Endothelial cell of umbilical vein (primary cell): Measurements from ENCODE around the gene OSER1. TPM values are rescaled to one million over a fixed set of nuclear protein-coding genes. Genes with fewer than 3 reads are reported as not detected.

Source experiments
- BruUV-seq: library from RNA; stranded (reverse); fragments of 400-500 nt; replicated peaks from 2 replicates; lab custom pipeline; 2021; lab: Mats Ljungman, UMichigan
- CTCF ChIA-PET: fragments of 300-600, 350-600 bp; sonication (Branson Sonifier 250); formaldehyde crosslinking; loops from one replicate; lab custom pipeline; 2021; ENCODE audit warnings: antibody characterized with exemption, inconsistent platforms; lab: Charles Lee
- POLR2A ChIA-PET: fragments of 300-600, 350-600 bp; sonication (Branson Sonifier 250); formaldehyde crosslinking; loops from one replicate; lab custom pipeline; 2021; ENCODE audit warnings: antibody characterized with exemption, inconsistent platforms; lab: Charles Lee
- DNase-seq: peaks from one replicate; pipeline ENCODE4 v3.0.0-alpha.2; 2011; ENCODE audit warnings: low read depth, low spot score
- FAIRE-seq: peaks from 2 replicates; lab custom pipeline; 2011; peaks lifted over from hg19 to GRCh38; lab: Jason Lieb, UNC
- H2AFZ ChIP-seq: 2 replicates; pipeline ENCODE4 v1.6.0; 2012; ENCODE audit warnings: low read depth, low read length, control low read depth, inconsistent platforms
- H3K27ac ChIP-seq: 2 replicates; pipeline ENCODE4 v1.5.1; 2011; ENCODE audit warnings: low read depth, mild to moderate bottlenecking, control low read depth, low read length, moderate library complexity; ENCODE audit not compliant: insufficient read depth
- H3K27me3 ChIP-seq, 2 experiments: 2 replicates each; pipeline versions ENCODE4 v1.6.0 to v1.6.1; 2011; ENCODE audit warnings: low read length in 2 of 2, mixed read lengths in 1 of 2; ENCODE audit not compliant: control insufficient read depth in 2 of 2, insufficient read depth in 2 of 2
- H3K36me3 ChIP-seq, 2 experiments: 2 replicates in 1 of 2; 3 replicates in 1 of 2; pipeline ENCODE4 v1.5.1; 2011; ENCODE audit warnings: low read length in 2 of 2, mild to moderate bottlenecking in 1 of 2, moderate library complexity in 1 of 2; ENCODE audit not compliant: control insufficient read depth in 2 of 2, insufficient read depth in 2 of 2; ENCODE audit errors: extremely low read depth in 1 of 2
- H3K4me1 ChIP-seq: 3 replicates; pipeline ENCODE4 v1.5.1; 2011; ENCODE audit warnings: mild to moderate bottlenecking, low read length; ENCODE audit not compliant: control insufficient read depth, insufficient read depth; ENCODE audit errors: extremely low read depth
- H3K4me2 ChIP-seq: 2 replicates; pipeline ENCODE4 v1.6.1; 2011; ENCODE audit warnings: low read length, control low read depth, mixed read lengths; ENCODE audit not compliant: insufficient read depth
- H3K4me3 ChIP-seq, 3 experiments: fragments of 200-600 bp in 1 of 3; sonication (generic), shearing (Covaris generic) in 1 of 3; replicated peaks in 1 of 3; 2 replicates each; pipeline ENCODE4 v1.5.1; 2011 to 2016; ENCODE audit warnings: control low read depth in 3 of 3, low read length in 3 of 3, mild to moderate bottlenecking in 2 of 3, inconsistent platforms in 1 of 3, low read depth in 1 of 3, moderate library complexity in 1 of 3; ENCODE audit not compliant: insufficient read depth in 1 of 3
- H3K79me2 ChIP-seq: 2 replicates; pipeline ENCODE4 v1.6.0; 2012; ENCODE audit warnings: low read length, inconsistent platforms; ENCODE audit not compliant: control insufficient read depth, insufficient read depth
- H3K9ac ChIP-seq: replicated peaks from 2 replicates; pipeline ENCODE3; 2011; ENCODE audit warnings: low read length, control low read depth; ENCODE audit not compliant: insufficient read depth; ENCODE audit errors: extremely low read depth
- H3K9me1 ChIP-seq: replicated peaks from 3 replicates; pipeline ENCODE4 v1.6.0; 2011; ENCODE audit warnings: mild to moderate bottlenecking, low read length; ENCODE audit not compliant: control insufficient read depth, insufficient read depth; ENCODE audit errors: extremely low read depth
- H3K9me3 ChIP-seq: replicated peaks from 2 replicates; pipeline ENCODE4 v1.5.1; 2012; ENCODE audit warnings: low read length, inconsistent platforms; ENCODE audit not compliant: control insufficient read depth, insufficient read depth
- H4K20me1 ChIP-seq: replicated peaks from 2 replicates; pipeline ENCODE3; 2011; ENCODE audit warnings: mild to moderate bottlenecking, low read length; ENCODE audit not compliant: control insufficient read depth, insufficient read depth; ENCODE audit errors: extremely low read depth
- CTCF ChIP-seq, 2 donors: IDR thresholded peaks; 1 replicate in 1 of 2; 2 replicates in 1 of 2; pipeline ENCODE4 v1.5.1; 2011; ENCODE audit warnings: low read length in 2 of 2, mild to moderate bottlenecking in 2 of 2, moderate library complexity in 2 of 2, control low read depth in 1 of 2, inconsistent platforms in 1 of 2, low read depth in 1 of 2; ENCODE audit not compliant: insufficient read depth in 1 of 2; ENCODE audit errors: extremely low read depth in 1 of 2
- EZH2 ChIP-seq: IDR thresholded peaks from 2 replicates; pipeline ENCODE4 v1.6.1; 2012; ENCODE audit warnings: borderline replicate concordance, low read depth, mild to moderate bottlenecking, moderate library complexity, low read length, inconsistent platforms; ENCODE audit not compliant: severe bottlenecking
- FOS ChIP-seq: IDR thresholded peaks from 2 replicates; pipeline ENCODE4 v1.6.1; 2011; ENCODE audit warnings: mild to moderate bottlenecking, low read length, moderate library complexity, borderline replicate concordance; ENCODE audit not compliant: insufficient read depth
- GATA2 ChIP-seq: IDR thresholded peaks from 2 replicates; pipeline ENCODE4 v1.7.0; 2011; ENCODE audit warnings: low read depth, mild to moderate bottlenecking, moderate library complexity, mixed read lengths, low read length; ENCODE audit not compliant: insufficient read length, insufficient read depth
- JUN ChIP-seq: IDR thresholded peaks from 2 replicates; pipeline ENCODE4 v1.6.1; 2011; ENCODE audit warnings: borderline replicate concordance, low read depth; ENCODE audit not compliant: insufficient read length, insufficient read depth
- MYC ChIP-seq: IDR thresholded peaks from one replicate; pipeline ENCODE4 v1.6.1; 2011; ENCODE audit warnings: mild to moderate bottlenecking, low read depth, low read length
- POLR2A ChIP-seq: IDR thresholded peaks from 2 replicates; pipeline ENCODE4 v1.6.1; 2012; ENCODE audit warnings: low read depth, mild to moderate bottlenecking, control low read depth, low read length
- POLR2AphosphoS5 ChIP-seq: IDR thresholded peaks from 2 replicates; pipeline ENCODE4 v1.6.1; 2012; ENCODE audit warnings: low read depth, mild to moderate bottlenecking, control low read depth, low read length, moderate library complexity; ENCODE audit not compliant: insufficient read depth
- dilution Hi-C: fragments of 300-500 bp; cut with MboI; formaldehyde crosslinking; loops from one replicate; pipeline ENCODE4 v1.15.0; 2019; ENCODE audit warnings: low sequenced_read_pairs; ENCODE audit not compliant: extremely low pct_ligation_motif_present
- intact Hi-C: fragments of 100-400 bp; cut with micrococcal nuclease; formaldehyde crosslinking; loops from one replicate; pipeline ENCODE4 v1.10.0; 2022
- polyA plus RNA-seq, 4 experiments: library from polyadenylated mRNA; depleted of rRNA in 3 of 4; stranded (reverse) in 3 of 4; unstranded in 1 of 4; fragments of >200 nt; gene quantifications; 2 replicates each; pipeline versions ENCODE4 v1.2.1 to v1.2.3, GENCODE V29; 2011 to 2012; ENCODE audit warnings: missing spikeins in 1 of 4
- total RNA-seq: library from RNA; stranded (reverse); gene quantifications from 2 replicates; pipeline ENCODE4 v1.2.3, GENCODE V29; 2021
- TF ChIP-seq, protein P1 (sequence below): IDR thresholded peaks from 2 replicates; pipeline ENCODE4 v1.6.1; 2011; ENCODE audit not compliant: insufficient read depth, insufficient read length

OSER1 gene
- total and polyA plus RNA-seq, 2 donors (not counting 3 experiments of a cell fraction or from before 2014, with no cell fraction given): 30.8 to 36.0 TPM

DNA sequence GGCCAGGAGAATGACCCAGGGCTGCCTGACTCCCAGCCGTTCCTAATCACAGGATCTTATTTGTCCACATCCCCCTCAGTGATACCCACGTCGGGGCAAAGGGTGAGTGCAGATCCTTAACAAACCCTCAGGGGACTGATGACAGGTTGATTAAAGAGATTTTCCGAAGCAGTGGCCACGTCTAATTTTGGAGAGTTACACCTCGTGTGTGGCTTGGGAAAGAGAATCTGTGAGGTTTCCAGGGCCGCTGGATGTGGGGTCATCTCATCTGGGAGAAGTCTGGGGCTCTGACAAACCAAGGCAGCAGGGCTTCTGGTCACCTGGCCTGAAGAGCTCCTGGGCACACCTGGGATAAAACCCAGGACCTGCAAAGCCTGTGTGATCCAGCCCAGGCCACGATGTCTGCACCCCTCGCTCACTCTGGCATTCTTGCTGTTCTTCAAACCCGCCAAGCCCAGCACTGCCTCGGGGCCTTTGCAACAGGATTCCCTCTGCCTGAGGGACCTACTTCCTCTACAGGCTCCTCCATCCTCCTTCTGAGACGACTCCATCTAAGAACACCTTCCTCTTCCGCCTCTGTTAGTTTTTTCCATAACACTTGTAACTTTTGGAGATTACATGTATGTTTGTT lies 28.3 kb downstream of the OSER1 start:
- Histone ChIP-seq H3K9me3 (no peaks in the 10 kb centered on the region), H3K4me1 (no peaks in the 10 kb centered on the region), H3K4me3 (no peak overlapping the region), H3K9ac (no peak overlapping the region), H3K27ac (no peak overlapping the region), H3K4me2 (no peak overlapping the region), H4K20me1 (no peaks in the 10 kb centered on the region), H3K27me3 (peaks cover 8 to 33% of the 10 kb centered on the region in 2 experiments), H3K36me3 (no peaks in the 10 kb centered on the region), H3K79me2 (no peaks in the 10 kb centered on the region), H2AFZ (no peak overlapping the region), H3K9me1 (no peaks in the 10 kb centered on the region)
- no TSS peak for BruUV-seq
- dilution Hi-C loops: no loop called here
- DNase-seq (no peak), FAIRE-seq (no peak)
- intact Hi-C loops: no loop called here
- CTCF ChIA-PET: interaction anchor here (3.9 kb wide), 1 partner anchor 8 kb away, joined by 17 read pairs; no protein-coding TSS in a partner anchor
- TF ChIP-seq EZH2: no peak
- TF ChIP-seq JUN: no peak
- TF ChIP-seq MYC: no peak
- TF ChIP-seq CTCF (IDR thresholded peaks at IDR 0.05; ENCODE audit: extremely low read depth in 1 of 2, insufficient read depth in 1 of 2, low read depth in 1 of 2, low read length in 2 of 2): no peak
- POLR2A ChIA-PET: no interaction called here

DNA sequence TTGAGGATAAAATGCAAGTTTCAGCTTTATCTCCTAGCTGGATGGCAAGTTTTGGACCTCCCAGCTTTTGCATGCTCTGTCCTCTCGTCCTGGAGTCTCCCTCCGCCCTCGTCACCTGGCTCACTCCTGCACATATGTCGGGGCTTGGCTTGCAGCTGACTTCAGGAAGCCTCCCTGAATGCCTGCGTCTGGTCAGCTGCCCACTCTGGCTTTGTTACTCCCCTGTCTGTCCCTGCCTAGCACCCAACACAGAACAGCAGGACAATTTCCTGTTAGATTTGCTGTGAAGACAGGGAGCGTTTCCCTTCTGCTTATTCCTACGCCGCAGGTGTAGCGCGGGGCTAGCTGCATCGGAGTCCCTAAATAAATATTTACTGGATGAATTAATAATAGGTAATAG lies 29.0 kb downstream of the OSER1 start:
- no TSS peak for BruUV-seq
- TF ChIP-seq, protein P1, sequence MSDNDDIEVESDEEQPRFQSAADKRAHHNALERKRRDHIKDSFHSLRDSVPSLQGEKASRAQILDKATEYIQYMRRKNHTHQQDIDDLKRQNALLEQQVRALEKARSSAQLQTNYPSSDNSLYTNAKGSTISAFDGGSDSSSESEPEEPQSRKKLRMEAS: no peak
- TF ChIP-seq POLR2AphosphoS5 (no peak), JUN (no peak), GATA2 (no peak), EZH2 (no peak), CTCF (IDR thresholded peaks at IDR 0.05; ENCODE audit: extremely low read depth in 1 of 2, insufficient read depth in 1 of 2, low read depth in 1 of 2, low read length in 2 of 2) (no peak), POLR2A (no peak), FOS (no peak), MYC (no peak)
- no peak for FAIRE-seq
- Histone ChIP-seq H2AFZ (no peak overlapping the region), H3K9ac (no peak overlapping the region), H3K79me2 (no peaks in the 10 kb centered on the region), H3K4me1 (no peaks in the 10 kb centered on the region), H3K36me3 (no peaks in the 10 kb centered on the region), H3K9me3 (no peaks in the 10 kb centered on the region), H3K27me3 (peaks cover 6 to 28% of the 10 kb centered on the region in 2 experiments), H3K27ac (no peak overlapping the region), H4K20me1 (no peaks in the 10 kb centered on the region), H3K4me3 (no peak overlapping the region), H3K9me1 (no peaks in the 10 kb centered on the region), H3K4me2 (no peak overlapping the region)
- dilution Hi-C loops: no loop called here
- no peak for DNase-seq
- POLR2A ChIA-PET: no interaction called here
- intact Hi-C loops: no loop called here
- CTCF ChIA-PET: interaction anchor here (3.9 kb wide), 1 partner anchor 8 kb away, joined by 17 read pairs; no protein-coding TSS in a partner anchor
